MG63 (cell line): ENCODE measurements around the gene SCG2. TPM values are rescaled to one million over a fixed set of nuclear protein-coding genes. Genes with fewer than 3 reads are reported as not detected.
A peak's percentile ranks its signal among the peaks of the same experiment; 100 is the strongest.
"Not testable (repeated sequence)": the region's sequence is repeated elsewhere in the genome, so short reads cannot be mapped to it uniquely, and the experiment has no call there.

Source experiments
- DNase-seq: peaks from one replicate; pipeline ENCODE4 v3.0.0-alpha.2; 2020
- H3K27me3 ChIP-seq: fragments of 250-450 bp; sonication (Bioruptor Pico); 2 replicates; pipeline ENCODE4 v1.5.1; 2020; ENCODE audit warnings: mild to moderate bottlenecking, moderate library complexity
- H3K36me3 ChIP-seq: fragments of 250-450 bp; sonication (Bioruptor Pico); 2 replicates; pipeline ENCODE4 v1.5.1; 2020; ENCODE audit warnings: mild to moderate bottlenecking, moderate library complexity
- H3K4me3 ChIP-seq: fragments of 250-450 bp; sonication (Bioruptor Pico); 2 replicates; pipeline ENCODE4 v1.5.1; 2020; ENCODE audit warnings: mild to moderate bottlenecking, moderate library complexity
- H3K9me3 ChIP-seq: fragments of 250-450 bp; sonication (Bioruptor Pico); 2 replicates; pipeline ENCODE4 v1.5.1; 2020; ENCODE audit warnings: mild to moderate bottlenecking, moderate library complexity
- total RNA-seq: library from RNA; depleted of rRNA; stranded (reverse); fragments of >200 nt; shearing (Covaris generic); gene quantifications from 2 replicates; pipeline ENCODE4 v1.2.3, GENCODE V29; 2014; ENCODE audit warnings: low replicate concordance

SCG2 gene
- total RNA-seq, 1 experiment from 2014 or later: 0.26 TPM

DNA sequence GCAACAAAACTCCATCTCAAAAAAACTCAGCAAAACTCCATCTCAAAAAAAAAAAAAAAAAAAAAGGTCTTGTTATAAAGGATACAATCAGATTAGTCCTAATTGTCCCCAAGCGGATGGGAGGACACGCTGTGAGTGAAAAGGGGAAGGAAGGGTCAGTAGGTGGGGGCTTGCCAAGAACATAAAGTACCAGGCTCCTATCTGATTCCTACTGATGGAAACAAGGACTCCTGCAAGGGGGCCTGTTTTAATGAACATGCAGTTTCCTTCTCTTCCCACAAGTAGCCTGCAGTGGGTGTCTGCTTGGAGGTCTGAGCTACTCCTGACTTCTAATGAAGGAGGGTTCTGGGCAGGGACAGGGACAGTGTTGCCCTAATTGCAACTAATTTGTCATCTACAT is 7.9 kb downstream of the SCG2 start:
- Histone ChIP-seq H3K27me3 (no peaks in the 10 kb centered on the region), H3K36me3 (no peaks in the 10 kb centered on the region), H3K9me3 (no peaks in the 10 kb centered on the region), H3K4me3 (no peak overlapping the region)
- no peak for DNase-seq

DNA sequence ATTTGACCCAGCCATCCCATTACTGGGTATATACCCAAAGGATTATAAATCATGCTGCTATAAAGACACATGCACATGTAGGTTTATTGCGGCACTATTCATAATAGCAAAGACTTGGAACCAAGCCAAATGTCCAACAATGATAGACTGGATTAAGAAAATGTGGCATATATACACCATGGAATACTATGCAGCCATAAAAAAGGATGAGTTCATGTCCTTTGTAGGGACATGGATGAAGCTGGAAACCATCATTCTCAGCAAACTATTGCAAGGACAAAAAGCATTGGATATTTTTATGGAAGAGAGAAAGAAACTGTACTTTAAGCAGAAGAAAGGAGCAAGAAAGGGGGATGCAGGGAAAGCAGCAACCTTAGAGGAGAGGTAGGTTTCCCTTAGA is 9.5 kb downstream of the SCG2 start:
- H3K4me3 ChIP-seq, H3K27me3 ChIP-seq, H3K36me3 ChIP-seq, DNase-seq, H3K9me3 ChIP-seq: not testable (repeated sequence)

DNA sequence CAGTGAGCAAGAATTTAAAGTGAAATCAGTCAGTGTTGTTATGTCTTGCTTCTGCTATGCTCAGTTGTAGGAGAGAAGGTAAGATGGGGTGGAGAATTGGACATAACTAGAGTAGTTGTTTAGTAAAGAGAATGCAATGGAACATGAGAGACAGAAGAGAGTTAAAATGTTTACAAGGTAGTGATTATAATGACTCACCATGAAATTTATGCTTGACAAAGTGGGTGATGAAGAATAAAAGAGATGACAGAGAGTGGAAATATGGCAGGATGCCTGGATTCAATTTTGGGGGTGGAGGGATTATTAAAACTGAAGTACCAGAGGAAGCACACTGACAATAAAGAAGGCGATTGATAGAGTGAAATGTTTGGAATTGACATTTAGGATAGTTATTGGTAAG is 10.6 kb downstream of the SCG2 start:
- Histone ChIP-seq H3K36me3 (no peaks in the 10 kb centered on the region), H3K27me3 (no peaks in the 10 kb centered on the region), H3K4me3 (no peak overlapping the region), H3K9me3 (no peaks in the 10 kb centered on the region)
- DNase-seq: no peak

DNA sequence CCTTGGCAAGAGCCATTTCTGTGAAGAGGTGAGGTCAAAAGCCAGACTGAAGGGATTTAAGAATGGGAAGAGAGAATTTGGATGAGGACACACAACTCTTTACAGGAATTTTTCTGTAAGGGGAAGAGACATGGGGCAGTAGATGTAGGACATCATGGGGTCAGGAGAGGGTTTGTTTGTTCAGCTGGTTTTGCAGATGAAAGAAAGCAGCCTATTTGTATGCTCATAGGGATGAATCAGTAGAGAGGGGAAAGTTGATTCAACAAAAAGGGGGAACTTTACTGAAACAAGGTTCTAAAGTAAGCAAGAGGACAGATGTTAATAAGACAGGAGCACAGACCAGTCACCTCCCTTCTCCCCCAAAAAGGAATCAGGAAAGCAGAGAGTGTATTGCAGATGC is 11.2 kb downstream of the SCG2 start:
- H3K36me3 ChIP-seq: no peaks in the 10 kb centered on the region
- no peaks in the 10 kb centered on the region for H3K9me3 ChIP-seq
- H3K27me3 ChIP-seq: no peaks in the 10 kb centered on the region
- H3K4me3 ChIP-seq: no peak overlapping the region
- no peak for DNase-seq

DNA sequence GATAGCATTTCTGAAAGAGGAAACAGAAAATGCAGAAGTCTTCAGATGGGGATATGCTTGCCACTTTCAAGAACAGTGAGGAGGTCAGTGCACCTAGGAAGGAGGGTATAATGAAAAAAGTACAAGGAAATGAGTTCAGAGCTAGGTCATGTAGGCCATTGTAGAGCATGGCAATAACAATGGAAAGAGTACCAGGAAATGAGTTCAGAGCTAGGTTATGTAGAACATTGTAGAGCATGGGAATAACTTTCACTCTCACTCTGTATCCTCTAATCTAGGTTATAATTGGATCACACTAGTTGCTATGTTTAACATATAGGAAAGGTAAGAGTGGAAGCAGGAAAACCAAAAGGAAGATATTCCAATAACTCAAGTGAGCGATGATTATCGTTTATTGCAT is 12.3 kb downstream of the SCG2 start:
- H3K27me3 ChIP-seq: no peaks in the 10 kb centered on the region
- no peak overlapping the region for H3K4me3 ChIP-seq
- no peaks in the 10 kb centered on the region for H3K36me3 ChIP-seq
- no peaks in the 10 kb centered on the region for H3K9me3 ChIP-seq
- DNase-seq: no peak

DNA sequence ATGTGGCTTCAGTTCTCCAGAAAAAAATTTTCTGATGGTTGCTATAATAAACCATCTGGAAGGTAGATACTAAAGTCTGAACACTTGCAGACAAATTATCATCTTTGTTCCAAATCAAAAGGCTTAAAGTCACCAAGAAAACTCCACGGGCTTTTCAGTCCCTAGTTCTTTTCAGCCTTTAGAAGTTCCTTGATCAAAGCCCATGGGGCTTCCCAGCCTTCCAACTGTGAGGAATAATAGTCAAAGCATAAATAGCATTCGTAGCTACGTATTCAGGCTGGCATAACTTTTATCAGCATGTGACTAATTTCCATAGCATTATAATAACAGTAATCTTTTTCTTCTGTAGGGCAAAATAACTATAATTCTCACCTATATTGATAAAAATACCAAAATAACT is 13.9 kb downstream of the SCG2 start:
- DNase-seq: no peak
- H3K9me3 ChIP-seq: no peaks in the 10 kb centered on the region

DNA sequence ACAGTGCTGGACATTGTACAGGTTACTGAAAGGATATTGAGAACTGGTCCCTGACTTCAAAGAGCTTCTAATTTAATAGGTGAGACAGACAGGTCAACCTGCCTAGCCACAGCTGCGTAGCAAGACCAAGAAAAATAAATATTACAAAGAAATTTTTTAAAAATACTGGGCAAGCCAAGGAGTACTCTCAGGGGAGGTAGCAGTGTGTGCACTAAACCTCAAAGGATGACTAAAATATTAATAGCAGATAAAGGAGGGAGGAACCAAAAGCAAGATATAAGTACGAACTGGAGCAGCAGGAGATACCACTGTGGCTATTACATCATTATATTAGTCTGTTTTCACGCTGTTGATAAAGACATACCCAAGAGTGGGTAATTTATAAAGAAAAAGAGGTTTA is 14.9 kb downstream of the SCG2 start:
- no peak for DNase-seq
- no peak overlapping the region for H3K4me3 ChIP-seq
- no peaks in the 10 kb centered on the region for H3K9me3 ChIP-seq
- no peaks in the 10 kb centered on the region for H3K27me3 ChIP-seq
- H3K36me3 ChIP-seq: no peaks in the 10 kb centered on the region

More for the DNA sequence above, 13.9 kb downstream of the SCG2 start:
- H3K4me3 ChIP-seq: no peak overlapping the region
- H3K36me3 ChIP-seq: no peaks in the 10 kb centered on the region
- H3K27me3 ChIP-seq: no peaks in the 10 kb centered on the region

DNA sequence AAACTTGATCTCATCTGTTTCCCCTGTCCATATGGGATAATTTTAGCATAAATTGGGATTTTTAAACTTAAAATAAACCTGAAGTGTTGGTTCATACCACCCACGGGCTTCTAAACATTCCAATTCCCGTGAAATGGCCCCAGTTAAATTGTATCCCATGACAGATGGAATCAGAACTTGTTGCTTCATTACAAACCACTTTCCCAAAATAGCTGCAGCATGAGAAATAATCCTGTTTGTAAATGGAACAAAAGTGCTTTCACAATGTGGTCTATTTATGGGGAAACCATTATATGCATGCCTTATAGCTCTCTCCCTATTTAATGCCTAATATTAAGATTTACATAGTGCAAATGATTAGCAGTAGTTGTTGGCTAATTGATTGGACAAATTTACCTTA is 15.9 kb downstream of the SCG2 start:
- H3K4me3 ChIP-seq: no peak overlapping the region
- no peak for DNase-seq
- no peaks in the 10 kb centered on the region for H3K27me3 ChIP-seq
- no peaks in the 10 kb centered on the region for H3K36me3 ChIP-seq
- no peaks in the 10 kb centered on the region for H3K9me3 ChIP-seq

DNA sequence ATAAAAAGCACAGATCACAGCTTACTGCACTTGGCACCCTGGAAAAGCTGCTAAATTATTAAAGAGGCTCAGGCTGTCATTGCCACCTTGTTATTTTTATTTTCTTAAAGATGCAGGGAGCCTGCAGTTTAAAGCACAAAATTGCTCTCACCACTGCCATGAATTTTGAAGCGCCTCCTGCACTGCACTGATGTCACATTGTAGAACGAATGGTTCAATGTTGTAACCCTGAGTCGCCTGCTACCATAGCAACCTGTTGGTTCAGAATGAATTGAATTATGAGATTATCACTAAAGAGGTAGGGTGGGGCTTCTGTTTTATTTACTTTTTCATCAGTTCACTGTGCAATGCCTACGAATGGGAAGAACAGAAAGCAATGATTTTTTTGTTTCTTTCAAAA is 16.5 kb downstream of the SCG2 start:
- DNase-seq: no peak
- Histone ChIP-seq H3K36me3 (no peaks in the 10 kb centered on the region), H3K4me3 (no peak overlapping the region), H3K27me3 (no peaks in the 10 kb centered on the region), H3K9me3 (no peaks in the 10 kb centered on the region)

DNA sequence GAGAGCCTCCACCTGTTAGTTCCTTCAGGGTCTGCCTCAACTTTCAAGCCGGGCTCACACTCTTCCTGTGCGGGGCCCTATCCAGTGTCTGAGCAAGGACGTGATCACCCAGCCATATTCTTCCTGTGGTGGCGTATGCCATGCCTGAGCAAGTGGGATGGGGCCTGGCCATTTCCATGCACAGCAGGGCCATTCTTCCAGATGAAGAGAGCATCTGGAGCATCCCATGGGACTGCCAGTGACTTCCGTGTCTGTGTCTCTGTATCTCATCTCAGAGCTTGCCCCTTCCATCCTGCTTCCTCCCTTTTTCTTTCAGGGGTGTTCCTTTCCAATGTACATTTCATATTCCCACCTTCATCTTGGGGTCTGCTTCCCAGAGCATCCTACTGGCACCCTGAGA is 20.2 kb downstream of the SCG2 start:
- Histone ChIP-seq H3K27me3 (no peaks in the 10 kb centered on the region), H3K9me3 (no peaks in the 10 kb centered on the region), H3K4me3 (no peak overlapping the region), H3K36me3 (no peaks in the 10 kb centered on the region)
- no peak for DNase-seq

DNA sequence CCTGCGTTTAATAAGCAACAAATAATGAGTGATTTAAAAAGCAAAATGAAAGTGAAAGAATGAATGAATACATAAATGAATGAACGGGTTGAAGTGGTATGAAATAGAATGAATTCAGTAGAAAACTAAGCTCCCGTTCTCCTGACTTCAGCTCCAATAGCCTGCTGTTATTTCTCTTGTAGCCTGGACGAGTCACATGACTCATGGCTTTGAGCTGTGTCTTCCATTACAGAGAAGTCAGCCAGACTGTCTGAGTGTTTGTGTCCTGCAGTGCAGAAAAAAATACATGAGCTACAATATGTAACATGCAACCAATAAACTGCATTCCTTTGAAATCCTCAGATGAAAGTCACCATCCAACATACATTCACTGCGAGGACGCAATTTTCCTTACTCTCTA is 21.2 kb downstream of the SCG2 start:
- peak; percentile 36 for DNase-seq
- Histone ChIP-seq H3K4me3 (peak overlapping the region; percentile 10; the same call in 1 of the 2 replicates), H3K27me3 (no peaks in the 10 kb centered on the region), H3K36me3 (no peaks in the 10 kb centered on the region), H3K9me3 (no peaks in the 10 kb centered on the region)

DNA sequence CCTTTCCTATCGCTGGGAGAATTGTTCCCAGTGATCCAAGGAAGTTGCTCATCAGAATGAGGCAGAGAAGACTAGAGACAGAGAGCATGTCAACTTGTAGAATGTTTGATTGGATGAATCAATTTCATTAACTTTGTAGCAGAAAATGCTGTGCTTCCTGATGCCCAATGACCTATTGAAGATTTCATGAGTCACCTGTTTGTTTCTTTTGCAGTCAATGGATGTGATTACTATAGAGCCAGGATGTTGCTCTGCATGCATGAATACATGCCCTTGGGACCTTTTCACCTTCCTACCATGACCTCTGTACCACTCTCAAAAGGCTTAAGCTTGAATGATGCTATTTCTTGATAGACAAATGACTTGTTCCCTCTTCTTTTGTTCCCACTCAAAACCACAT is 23.3 kb downstream of the SCG2 start:
- Histone ChIP-seq H3K36me3 (no peaks in the 10 kb centered on the region), H3K4me3 (no peak overlapping the region), H3K9me3 (no peaks in the 10 kb centered on the region), H3K27me3 (no peaks in the 10 kb centered on the region)
- no peak for DNase-seq

DNA sequence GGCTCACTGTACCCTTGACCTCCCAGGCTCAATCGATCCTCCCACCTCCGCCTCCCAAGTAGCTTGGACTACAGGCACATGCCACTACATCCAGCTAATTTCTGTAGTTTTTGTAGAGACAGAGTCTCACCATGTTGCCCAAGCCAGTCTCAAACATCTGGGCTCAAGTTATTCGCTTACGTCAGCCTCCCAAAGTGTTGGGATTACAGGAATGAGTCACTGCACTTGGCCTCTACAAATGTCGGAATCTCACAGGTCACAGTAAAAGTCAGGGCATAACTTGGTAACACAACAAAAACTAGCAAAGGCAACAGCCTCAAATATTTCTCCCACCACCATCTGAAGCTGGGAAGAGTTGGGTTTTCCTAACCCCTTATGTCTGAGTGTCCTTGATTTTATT is 25.3 kb downstream of the SCG2 start:
- Histone ChIP-seq H3K27me3 (no peaks in the 10 kb centered on the region), H3K36me3 (no peaks in the 10 kb centered on the region), H3K4me3 (no peak overlapping the region), H3K9me3 (no peaks in the 10 kb centered on the region)
- DNase-seq: peak; percentile 79

DNA sequence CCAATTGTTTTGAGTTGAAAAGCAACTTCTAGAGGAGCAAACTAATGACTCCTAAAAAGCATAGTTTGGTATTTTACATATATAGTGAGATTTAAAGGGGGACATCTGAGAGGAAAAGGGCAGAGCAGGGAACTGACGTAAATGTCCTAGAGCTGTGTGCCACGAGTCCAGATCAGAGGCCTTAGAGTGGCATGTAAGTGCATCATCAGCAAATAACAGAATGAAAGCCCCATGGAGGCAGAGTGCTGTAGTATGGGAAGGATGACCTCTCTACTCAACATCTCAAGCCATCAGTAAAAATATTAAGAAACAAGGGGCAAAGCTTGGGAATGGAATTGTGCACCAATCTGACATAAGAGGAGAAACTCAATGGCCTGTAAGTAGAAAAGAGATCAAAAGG is 31.4 kb downstream of the SCG2 start:
- Histone ChIP-seq H3K27me3 (no peaks in the 10 kb centered on the region), H3K36me3 (no peaks in the 10 kb centered on the region), H3K9me3 (no peaks in the 10 kb centered on the region), H3K4me3 (no peak overlapping the region)
- no peak for DNase-seq

DNA sequence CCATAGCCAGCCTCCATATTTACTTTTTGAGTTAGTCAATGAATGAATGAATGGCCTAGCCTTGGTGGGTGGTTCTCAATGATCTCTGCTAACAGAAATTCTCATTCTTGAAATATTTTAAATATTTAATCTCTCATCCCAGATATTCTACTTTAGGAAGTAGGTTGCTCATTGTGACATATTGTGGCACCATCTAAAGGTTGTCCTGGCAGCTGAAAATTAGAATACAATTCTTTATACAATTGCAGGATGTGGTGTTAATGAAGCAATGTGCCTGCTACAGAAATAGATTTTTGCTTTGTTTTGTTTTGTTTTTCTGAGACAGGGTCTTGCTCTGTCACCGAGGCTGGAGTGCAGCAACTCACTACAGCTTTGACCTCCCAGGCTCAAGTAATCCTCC is 35.8 kb downstream of the SCG2 start:
- no peak for DNase-seq
- Histone ChIP-seq H3K4me3 (no peak overlapping the region), H3K27me3 (no peaks in the 10 kb centered on the region), H3K36me3 (no peaks in the 10 kb centered on the region), H3K9me3 (no peaks in the 10 kb centered on the region)

DNA sequence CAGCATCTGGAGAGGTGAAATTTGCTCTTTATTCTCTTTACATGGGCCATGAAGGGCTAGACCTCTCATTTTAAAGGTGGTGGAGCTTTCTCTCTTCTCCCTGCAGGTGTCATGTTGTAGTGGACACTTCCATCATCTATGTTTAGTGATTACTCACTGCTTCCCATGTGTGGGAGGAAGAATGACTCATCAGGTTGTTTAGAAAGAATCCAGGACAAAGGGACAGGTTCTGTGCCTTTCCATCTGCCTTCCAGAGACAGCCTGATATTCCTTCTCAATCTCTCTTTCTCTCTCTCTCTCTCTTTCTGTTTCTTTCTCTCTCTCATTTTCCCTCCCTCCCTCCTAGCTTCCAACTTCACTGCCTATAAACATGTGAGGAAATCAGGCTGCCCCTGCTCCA is 38.7 kb downstream of the SCG2 start:
- H3K27me3 ChIP-seq: no peaks in the 10 kb centered on the region
- no peaks in the 10 kb centered on the region for H3K36me3 ChIP-seq
- no peaks in the 10 kb centered on the region for H3K9me3 ChIP-seq
- no peak for DNase-seq
- H3K4me3 ChIP-seq: no peak overlapping the region

DNA sequence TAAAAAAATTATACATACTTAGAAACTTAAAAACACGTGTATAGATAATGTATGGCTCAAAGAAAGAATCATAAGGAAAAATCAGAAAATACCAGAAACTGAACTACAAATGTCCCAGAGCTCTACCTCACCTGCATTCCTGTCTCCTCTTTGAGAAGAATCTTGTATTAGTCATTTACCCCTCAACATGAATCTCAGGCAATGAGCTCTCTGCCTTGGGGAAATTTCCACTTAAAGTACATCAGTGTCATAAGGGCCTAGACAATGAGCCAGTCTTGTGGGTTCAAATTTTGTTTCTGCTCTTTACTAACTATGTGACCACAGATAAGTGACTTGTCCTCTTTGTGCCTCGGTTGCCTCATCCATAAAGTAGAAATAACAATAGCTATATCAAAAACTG is 40.1 kb downstream of the SCG2 start:
- H3K4me3 ChIP-seq: no peak overlapping the region
- no peak for DNase-seq
- H3K9me3 ChIP-seq: no peaks in the 10 kb centered on the region

DNA sequence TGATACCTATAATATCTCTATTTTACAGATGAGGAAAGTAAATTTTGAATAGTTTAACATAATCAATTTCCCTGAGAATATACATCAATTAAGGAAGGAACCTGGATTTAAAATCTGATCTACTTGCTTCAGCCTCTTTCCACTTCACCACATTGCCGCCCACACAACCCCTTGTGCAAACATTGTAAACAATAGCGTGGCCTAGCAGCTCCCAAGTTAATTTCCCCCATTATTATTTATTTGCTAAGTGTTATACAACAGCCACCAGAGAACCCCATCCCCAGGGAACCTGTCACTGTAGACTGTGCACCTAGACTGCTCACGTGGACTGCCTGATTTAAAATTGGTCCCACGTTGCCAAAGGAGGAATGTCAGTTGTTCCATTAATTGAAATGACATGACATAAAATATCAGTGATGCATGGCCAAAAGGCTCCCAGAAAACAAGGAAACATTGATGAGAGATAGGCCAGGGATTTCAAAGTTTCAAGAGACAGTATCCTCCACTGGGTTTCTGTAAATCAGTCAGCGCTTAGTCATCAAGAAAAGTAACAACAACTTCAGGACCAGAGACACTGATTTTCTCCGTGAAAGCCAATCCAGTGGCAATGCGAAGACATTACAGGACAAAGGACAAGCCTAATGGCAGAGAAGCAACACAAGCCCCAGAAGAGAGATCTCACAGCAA is 41.3 kb downstream of the SCG2 start:
- H3K4me3 ChIP-seq: no peak overlapping the region
- no peaks in the 10 kb centered on the region for H3K27me3 ChIP-seq
- H3K9me3 ChIP-seq: no peaks in the 10 kb centered on the region
- no peak for DNase-seq
- H3K36me3 ChIP-seq: no peaks in the 10 kb centered on the region

More for the DNA sequence above, 40.1 kb downstream of the SCG2 start:
- H3K36me3 ChIP-seq: no peaks in the 10 kb centered on the region
- H3K27me3 ChIP-seq: no peaks in the 10 kb centered on the region

DNA sequence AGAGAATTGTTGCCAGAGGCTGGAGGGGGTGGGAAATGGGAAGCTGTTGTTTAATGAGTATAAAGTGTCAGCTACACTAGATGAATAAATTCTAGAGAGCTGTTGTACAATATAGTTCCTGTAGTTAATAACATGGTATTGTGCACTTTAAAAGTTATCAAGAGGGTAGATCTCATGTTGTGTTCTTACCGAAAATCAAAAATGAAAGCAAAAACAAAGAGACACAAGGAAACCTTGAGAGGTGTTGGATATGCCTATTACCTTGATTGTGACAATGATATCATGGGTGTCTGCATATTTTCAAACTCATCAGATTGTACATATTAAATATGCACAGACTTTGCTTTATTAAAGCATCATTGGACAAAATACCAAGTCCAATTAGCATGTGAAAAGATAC is 43.2 kb downstream of the SCG2 start:
- Histone ChIP-seq H3K4me3 (no peak overlapping the region), H3K9me3 (no peaks in the 10 kb centered on the region)

More for the DNA sequence above, 43.2 kb downstream of the SCG2 start:
- H3K36me3 ChIP-seq: no peaks in the 10 kb centered on the region
- no peaks in the 10 kb centered on the region; the same call in 1 of the 2 replicates for H3K27me3 ChIP-seq
- DNase-seq: no peak
